ENCODE measurements around the gene PLCL1.
"Not testable (repeated sequence)": the region's sequence is repeated elsewhere in the genome, so short reads cannot be mapped to it uniquely, and the experiment has no call there.

PLCL1 gene

DNA sequence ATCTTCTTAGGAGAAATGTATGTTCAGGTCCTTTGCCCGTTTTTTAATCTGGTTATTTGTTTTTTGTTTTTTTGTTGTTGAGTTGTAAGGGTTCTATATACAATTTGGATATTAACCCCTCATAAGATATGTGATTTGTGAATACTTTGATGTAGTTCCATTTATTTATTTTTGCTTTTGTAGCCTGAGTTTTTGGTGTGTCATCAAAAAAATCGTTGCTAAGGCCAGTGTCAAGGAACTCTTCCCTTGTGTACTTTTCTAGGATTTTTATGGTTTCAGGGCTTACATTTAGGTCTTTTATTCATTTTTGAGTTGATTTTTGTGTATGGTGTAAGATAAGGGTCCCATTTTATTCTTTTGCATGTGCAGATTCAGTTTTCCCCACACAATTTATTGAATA lies 372.6 kb downstream of the PLCL1 start:
- no peak for DNase-seq (ENCODE audit: low spot score)

DNA sequence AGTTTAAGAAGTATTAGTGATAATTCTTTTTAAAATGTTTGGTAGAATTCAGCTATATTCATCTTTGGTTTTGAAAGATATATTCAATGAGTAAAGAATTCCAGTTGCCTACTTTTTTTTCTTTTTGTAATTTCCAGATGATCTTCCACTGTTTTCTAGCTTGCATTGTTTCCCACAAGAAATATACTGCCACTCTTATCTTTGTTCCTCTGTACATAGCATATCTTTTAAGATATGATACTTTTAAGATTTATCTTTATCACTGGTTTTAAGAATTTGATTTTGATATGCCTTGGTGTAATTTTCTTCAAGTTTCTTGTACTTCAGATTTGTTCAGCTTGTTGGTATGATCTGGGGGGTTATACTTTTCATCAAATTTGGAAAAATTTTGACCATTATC lies 374.4 kb downstream of the PLCL1 start:
- no peak for DNase-seq (ENCODE audit: low spot score)

DNA sequence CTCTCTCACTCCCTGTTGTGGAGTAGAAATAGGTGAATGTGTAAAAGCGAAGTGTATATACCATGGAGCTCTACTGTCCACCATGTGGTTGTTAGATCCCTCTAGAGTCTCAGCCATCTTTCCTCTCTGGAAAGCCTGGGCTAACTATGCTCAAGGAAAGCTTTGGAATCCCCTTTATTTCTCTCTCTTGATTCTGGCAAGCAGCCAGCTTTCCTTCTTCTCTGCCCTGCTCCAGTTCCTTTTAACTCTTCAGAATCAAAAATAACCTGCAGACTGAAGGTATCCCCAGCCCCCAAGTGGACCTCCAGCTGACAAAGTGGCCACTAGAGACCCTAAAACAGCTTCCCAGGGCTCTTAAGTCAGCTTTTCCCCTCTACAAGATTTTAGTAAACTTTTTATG lies 381.9 kb downstream of the PLCL1 start:
- no peak for DNase-seq (ENCODE audit: low spot score)

DNA sequence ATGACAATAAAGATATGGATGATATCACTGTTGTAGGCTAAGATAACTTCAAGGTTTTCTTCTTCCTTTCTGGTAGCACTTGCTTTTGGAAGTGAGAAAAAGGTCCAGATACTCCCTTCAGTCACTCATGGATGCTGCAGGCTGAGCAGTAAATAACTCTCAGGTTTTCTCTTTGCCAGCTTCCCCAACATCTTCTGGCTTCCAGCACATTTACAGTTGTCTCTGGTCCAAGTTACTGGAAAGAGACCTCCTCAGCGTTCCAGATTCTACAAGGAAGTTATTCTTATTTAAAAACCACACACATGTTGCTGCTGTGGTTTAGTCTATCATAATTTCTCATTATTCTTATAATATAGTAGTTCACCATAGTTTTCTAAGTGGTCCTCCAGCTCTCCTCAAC lies 383.4 kb downstream of the PLCL1 start:
- no peak for DNase-seq (ENCODE audit: low spot score)

DNA sequence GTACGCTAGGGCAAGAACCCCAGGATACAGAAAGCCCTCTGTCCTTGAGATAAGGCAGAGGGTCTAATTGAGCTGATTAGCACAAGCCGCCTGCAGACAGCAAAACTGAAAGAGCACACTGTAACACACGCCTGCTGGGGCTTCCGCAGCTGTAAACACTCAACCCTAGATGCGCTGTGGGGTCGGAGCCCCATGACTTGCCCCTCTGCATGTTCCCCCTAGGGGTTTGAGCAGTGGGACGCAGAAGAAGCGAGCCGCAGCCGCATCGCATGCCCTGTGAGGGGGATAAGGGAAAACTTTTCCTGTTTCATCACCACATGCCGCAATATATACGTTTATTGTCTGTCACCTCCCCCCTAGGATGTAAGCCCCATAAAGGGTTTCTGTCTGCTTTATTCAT lies 384.6 kb downstream of the PLCL1 start:
- DNase-seq (ENCODE audit: low spot score) = no peak

DNA sequence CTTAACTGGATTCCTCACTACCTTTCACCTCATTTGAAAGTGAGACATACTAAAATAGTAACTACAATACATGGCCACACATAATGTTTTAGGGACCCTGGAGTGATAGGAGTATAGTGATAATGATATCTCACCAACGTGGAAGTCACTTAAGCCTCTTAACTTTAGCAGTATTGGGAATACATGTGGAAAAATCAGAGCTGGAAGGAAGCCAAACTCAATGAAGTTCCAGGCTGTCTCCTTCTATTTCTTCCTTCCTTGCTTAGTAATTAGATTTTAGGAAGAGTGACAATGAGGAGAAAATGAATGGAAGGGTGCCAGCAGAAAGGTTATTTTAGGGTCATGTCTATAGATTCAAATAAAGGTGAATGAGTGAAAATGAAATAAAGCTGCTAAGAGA lies 387.3 kb downstream of the PLCL1 start:
- no peak for DNase-seq (ENCODE audit: low spot score)

DNA sequence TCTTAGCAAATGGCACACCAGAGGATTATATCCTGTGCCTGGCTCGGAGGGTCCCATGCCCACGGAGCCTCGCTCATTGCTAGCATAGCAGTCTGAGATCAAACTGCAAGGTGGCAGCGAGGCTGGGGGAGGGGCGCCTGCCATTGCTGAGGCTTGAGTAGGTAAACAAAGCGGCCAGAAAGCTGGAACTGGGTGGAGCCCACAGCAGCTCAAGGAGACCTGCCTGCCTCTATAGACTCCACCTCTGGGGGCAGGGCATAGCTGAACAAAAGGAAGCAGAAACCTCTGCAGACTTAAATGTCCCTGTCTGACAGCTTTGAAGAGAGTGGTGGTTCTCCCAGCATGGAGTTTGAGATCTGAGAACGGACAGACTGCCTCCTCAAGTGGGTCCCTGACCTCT lies 392.2 kb downstream of the PLCL1 start:
- not testable (repeated sequence) for DNase-seq (ENCODE audit: low spot score)

Data from iPS-NIHi11 (cell line).